NCI-H2029 (cell line): Measurements from ENCODE around the gene SMPD3.

Source experiments
- DNase-seq: peaks from one replicate; lab custom pipeline; 2025; lab: John Stamatoyannopoulos, UW

The SMPD3 gene

GRCh38 chr16:68356249-68356918 lies 91.9 kb downstream of the SMPD3 start:
- no peak for DNase-seq

DNA sequence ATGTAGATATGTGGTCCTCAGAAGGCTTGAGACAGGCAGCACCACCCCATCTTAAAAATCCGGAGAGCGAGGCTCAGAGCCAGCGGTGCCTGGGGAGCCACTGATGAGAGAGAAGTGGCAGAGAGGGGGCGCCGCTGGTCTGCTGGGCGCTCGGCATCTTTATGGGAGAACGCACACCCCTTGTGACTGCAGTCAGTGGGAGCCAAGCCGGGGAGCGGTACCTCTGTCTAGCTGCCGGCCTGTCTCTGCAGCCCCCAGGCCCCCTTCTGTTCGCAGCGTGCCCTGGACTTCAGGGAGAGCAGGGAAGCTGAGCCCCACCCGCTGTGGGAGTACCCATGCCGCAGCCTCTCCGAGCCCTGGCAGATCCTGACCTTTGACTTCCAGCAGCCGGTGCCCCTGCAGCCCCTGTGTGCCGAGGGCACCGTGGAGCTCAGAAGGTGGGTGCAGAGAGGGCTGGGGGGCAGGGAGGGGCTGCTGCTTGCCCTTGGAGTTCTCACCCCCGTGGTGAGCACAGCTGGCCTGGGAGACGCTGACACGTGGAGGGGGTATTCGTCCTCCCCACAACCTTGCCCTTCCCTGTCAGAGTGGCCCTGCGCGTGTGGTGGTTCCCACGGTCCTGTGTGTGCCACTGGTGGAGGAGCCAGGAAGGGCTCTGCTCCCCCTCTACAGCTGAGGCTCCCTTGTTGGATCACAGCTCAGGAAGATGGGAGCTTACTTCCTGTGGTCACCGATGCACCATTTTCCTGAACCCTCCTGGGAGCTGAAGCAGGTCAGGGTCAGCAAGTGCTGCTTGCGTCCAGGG lies 92.7 kb downstream of the SMPD3 start:
- no peak for DNase-seq

DNA sequence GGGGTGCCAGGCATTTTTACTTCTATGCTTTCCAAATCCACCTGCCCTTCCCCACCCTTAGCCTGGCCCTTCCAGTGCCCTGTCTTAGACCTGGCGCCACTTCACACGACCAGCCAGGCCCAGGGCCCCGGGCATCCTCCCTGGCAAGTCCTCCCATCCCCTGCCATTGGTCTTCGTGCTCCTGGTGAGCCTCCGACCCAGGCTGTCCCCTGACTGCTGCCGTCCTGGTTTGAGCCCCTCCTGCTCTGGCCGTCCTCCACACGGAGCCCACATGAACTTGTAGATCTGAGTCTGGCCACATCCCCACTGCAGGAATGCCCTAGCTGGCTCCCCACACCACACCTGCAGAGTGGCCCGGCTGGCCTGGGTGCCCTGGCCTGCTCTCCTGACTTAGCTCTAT lies 93.5 kb downstream of the SMPD3 start:
- DNase-seq, result no peak

DNA sequence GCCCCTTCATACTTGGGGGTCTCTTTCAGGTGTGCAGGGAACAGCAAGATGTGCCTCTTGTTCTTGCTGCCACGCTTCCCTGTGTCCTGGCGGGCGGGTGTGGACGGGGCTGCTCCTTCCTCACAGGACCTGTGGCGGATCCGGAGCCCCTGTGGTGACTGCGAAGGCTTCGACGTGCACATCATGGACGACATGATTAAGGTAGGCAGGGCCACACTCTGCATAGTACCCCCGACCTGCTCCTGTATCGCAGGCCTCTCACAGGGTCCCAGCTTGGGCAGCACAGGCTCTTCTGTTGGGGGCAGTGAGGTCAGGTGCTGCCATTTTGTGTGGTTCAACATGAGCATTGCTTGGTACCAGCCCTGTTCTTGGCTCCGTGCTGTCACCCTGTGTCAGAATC lies 94.9 kb downstream of the SMPD3 start:
- no peak for DNase-seq

DNA sequence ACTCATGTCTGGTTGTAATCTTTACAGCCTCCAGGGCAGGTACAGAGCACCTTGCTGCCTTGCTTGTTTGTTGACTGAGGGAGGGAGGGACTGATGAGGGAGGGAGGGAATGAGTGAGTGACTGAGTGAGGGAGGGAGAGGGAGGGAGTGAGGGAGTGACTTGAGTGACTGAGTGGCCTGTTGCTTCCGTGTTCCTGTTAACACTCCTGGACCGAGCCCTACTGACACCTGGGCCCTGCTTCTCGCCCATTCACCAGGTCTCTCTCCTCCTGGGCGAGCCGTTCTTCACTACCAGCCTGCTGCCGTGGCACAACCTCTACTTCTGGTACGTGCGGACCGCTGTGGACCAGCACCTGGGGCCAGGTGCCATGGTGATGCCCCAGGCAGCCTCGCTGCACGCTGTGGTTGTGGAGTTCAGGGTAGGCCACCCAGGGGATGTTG lies 96.3 kb downstream of the SMPD3 start:
- DNase-seq, result peak; percentile 67

- no peak for DNase-seq
Observed at GRCh38 chr16:68351463-68351862, 96.8 kb downstream of the SMPD3 start.

DNA sequence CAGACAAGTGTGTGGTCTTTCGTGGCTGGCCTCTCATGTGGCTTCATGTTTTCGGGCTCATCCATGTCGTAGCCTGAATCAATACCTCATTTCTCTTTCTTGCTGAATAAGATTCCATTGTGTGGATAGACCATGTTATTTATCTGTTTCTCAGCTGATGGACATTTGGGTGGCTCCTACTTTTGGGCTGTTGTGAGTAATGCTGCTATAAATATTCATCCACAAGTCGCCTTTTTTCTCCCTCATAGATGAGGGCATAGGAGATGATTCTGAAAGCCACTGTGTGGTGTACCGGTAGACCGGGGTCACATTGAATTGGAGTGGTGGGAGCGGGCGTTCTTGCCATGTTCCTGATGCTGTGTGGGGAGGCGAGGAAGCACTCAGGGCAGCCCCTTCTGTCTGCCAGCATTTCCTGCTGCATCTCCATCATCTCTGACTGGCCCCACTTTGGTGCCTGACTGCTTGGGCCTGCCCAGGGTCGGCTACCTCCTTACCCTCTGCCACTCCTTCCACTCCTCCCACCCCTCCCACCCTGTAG lies 97.4 kb downstream of the SMPD3 start:
- DNase-seq, result no peak

DNA sequence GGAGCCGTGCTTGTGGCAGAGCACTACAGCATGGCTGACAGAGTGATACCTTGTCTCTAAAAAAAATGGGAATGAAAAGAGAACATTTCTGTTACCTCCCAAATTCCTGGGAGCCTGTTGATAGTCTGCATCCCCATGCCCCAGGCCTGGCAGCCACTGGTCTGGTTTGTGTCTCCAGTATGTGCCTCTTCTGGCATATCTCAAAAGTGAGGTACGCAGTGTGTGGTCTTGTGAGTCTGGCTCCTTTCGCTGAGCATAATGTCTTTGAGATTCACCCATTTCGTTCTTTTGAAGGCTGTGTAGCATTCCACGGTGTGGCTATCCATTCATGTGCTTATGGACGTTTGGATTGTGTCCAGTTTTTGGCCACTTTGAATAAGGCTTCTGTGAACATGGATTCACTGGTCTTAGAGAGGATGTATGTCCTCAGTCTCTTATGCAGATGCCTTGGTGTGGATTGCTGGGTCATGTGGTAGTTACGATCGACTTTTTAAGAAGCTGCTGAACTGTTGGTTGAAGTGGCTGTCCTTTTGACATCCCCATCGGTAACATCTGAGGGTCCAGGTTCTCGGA lies 98.4 kb downstream of the SMPD3 start:
- DNase-seq, result no peak

DNA sequence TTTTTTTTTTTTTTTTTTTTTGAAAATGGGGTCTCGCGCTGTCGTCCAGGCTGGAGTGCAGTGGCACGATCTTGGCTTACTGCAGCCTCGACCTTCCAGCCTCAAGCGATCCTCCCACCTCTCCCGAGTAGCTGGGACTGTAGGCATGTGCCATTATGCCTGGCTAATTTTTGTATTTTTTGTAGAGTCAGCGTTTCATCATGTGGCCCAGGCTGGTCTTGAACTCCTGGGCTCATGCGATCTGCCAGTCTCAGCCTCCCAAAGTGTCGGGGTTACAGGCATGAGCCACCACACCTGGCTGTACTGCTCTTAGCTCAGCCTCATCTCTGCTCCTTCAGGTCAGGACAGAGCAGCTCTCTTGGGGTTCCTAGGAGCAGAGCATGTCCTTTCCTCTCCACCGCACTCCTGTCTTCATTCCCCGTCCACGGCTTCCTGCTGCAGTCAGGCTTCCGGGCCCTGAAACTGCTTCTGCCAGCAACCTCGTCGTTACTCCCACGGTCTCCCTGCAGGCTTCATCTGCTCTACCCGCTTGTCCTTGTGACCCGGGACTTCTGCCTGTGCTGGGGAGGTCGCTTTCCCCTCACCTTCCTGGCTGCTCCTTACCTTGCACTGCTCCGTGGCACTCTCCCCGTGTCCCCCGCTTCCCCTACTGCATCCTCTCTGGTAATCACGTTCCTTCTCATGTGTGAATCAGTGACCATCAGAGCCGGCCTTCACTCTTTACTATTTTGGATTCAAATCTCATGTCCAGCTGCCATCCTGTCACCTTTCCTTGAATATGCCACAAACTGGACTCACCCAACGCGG lies 99.5 kb downstream of the SMPD3 start:
- no peak for DNase-seq

DNA sequence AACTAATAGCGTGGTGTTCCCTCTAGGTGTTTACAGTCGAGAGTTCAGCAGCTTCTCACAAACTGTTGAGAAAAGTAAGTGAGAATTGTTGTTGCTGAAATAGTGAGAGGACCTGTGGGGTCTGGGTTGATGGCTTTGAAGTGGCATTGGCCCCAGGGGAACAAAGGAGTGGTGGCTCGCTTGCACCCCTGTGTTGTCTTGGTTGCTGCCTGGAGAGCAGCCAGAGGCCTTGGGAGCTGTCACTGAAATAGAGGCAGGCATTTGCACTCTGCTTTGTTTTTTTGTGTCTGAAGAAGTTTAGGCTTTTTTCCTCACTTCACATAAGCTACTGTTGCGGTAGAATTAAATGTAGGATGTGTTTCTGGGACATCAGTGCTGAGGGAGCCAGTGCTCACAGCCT lies 100.7 kb downstream of the SMPD3 start:
- DNase-seq, result no peak

DNA sequence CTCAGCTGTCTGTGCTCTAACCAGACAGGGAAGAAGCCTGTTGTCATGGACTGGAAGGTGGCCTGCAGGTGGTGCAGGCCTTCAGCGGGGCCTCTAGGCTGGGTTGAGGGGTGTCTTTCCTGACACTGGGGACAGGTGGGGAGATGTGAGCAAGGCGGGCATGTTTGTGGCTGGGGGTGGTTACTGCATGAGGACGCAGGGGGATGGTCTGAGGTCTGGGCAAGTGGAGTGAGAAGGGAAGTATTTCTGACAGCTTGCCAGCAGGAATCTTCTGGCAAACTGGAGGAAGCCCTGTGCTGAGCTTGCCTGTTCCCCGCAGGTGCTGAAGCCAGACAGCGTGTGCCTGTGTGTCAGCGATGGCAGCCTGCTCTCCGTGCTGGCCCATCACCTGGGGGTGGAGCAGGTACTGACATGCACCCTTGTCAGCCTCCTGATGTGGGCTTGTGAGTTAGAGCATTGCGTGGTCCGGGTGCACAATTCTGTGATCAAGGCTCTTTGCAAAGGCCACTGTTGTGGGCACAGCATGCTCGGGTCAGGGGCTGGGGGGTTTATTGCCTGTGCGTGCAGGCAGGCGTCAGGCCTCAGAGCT lies 101.3 kb downstream of the SMPD3 start:
- DNase-seq, result no peak

- no peak for DNase-seq
Observed at GRCh38 chr16:68345958-68346635, 102.2 kb downstream of the SMPD3 start.

DNA sequence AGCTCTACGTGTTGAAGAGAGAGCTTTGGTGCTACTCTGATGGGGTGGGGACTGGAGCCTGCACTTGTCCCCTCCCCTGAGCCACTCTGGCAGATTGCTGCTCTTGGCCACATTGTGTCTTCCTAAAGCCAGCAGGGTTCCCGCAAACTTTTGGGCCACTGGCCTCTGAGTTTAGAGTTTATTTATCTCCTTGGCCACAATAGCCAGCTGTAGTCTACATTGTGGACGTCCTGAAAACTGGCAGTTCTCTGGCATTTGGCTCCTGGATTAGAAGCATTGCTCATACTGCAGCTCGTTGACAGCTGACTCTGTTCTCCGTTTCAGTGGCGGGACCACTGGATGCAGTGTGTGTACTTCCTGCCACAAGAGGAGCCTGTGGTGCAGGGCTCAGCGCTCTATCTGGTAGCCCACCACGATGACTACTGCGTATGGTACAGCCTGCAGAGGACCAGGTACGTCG lies 102.9 kb downstream of the SMPD3 start:
- no peak for DNase-seq

DNA sequence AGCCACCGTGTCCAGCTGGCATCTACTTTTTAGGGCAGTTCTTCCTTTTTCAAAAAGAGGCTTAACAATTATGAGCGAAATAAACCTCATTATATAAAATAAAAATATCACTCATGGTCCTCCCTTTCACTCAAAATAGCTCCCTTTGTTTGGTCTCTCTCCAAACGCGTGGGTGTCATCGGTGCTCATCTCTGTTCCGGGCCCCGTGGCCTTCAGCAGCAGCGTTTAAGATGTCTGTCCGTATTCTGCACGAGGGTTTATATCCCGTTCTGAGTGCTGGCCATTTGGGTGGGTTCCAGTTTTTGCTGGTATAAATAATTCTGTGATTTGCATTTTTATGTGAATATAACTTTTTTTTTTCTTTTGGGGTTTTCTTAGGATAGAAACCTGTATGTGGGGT lies 104.1 kb downstream of the SMPD3 start:
- no peak for DNase-seq

- no peak for DNase-seq
Observed at GRCh38 chr16:68343137-68343536, 105.2 kb downstream of the SMPD3 start.

- no peak for DNase-seq
Observed at GRCh38 chr16:68342620-68343019, 105.7 kb downstream of the SMPD3 start.

GRCh38 chr16:68339214-68339613 lies 109.1 kb downstream of the SMPD3 start:
- no peak for DNase-seq

- no peak for DNase-seq
Observed at GRCh38 chr16:68338326-68339119, 109.8 kb downstream of the SMPD3 start.

GRCh38 chr16:68335175-68335574 lies 113.1 kb downstream of the SMPD3 start:
- no peak for DNase-seq

GRCh38 chr16:68332411-68333121 lies 115.7 kb downstream of the SMPD3 start:
- no peak for DNase-seq
